Tibial artery (tissue), 4 donors: Measurements from ENCODE around the gene NUMB.

ENCODE experiments used
- DNase-seq, 2 donors: peaks; one replicate each; pipeline ENCODE4 v3.0.0-alpha.2; 2019
- H3K27ac ChIP-seq, 2 donors: fragments of 200-600 bp; sonication (generic) in 1 of 2; 1 replicate in 1 of 2; 2 replicates in 1 of 2; pipeline ENCODE4 v1.5.1; 2018 to 2019; ENCODE audit warnings: mild to moderate bottlenecking in 1 of 2
- H3K27me3 ChIP-seq, 2 donors: fragments of 200-600 bp; sonication (generic) in 1 of 2; one replicate each; pipeline versions ENCODE4 v1.5.1 to v1.6.0; 2016 to 2019
- H3K36me3 ChIP-seq, 3 donors: fragments of 200-600 bp; sonication (generic) in 2 of 3; one replicate each; pipeline ENCODE4 v1.5.1; 2016 to 2019; ENCODE audit warnings: mild to moderate bottlenecking in 2 of 3
- H3K4me1 ChIP-seq, 4 donors: fragments of 200-600 bp; sonication (generic) in 2 of 4; 1 replicate in 3 of 4; 2 replicates in 1 of 4; pipeline ENCODE4 v1.5.1; 2016 to 2019
- H3K4me3 ChIP-seq, 2 donors: fragments of 200-600 bp; sonication (generic) in 1 of 2; 1 replicate in 1 of 2; 2 replicates in 1 of 2; pipeline ENCODE4 v1.5.1; 2018 to 2019; ENCODE audit warnings: mild to moderate bottlenecking in 2 of 2
- H3K9me3 ChIP-seq, 3 donors: fragments of 200-600 bp; sonication (generic) in 1 of 3; one replicate each; pipeline ENCODE4 v1.5.1; 2016 to 2019
- CTCF ChIP-seq, 2 experiments: fragments of 200-600 bp in 1 of 2; fragments of 450-650 bp in 1 of 2; IDR thresholded peaks; one replicate each; pipeline ENCODE4 v1.5.1; 2017 to 2019; ENCODE audit warnings: antibody characterized with exemption in 2 of 2, mild to moderate bottlenecking in 1 of 2, moderate library complexity in 1 of 2
- intact Hi-C: fragments of 100-400 bp; cut with DNase I; formaldehyde crosslinking; loops from one replicate; pipeline ENCODE4 v1.15.0; 2023; ENCODE audit warnings: low total_unique reads

The NUMB gene

DNA sequence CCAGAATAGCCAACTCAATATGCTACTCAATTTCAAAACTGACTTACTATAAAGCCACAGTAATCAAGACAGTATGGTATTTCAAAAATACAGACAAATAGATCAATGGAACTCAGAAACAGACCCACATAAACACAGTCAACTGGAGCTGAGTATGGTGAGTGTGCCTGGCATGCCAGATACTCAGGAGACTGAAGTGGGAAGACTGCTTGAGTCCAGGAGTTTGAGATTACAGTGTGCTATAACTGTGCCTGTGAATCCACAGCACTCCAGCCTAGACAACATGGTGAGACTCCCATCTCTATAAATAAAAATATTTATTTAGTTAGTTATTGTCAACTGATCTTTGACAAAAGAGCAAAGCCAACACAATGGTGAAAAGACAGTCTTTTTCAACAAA is 81.8 kb downstream of the NUMB start:
- no peak for TF ChIP-seq CTCF (IDR thresholded peaks at IDR 0.05)
- intact Hi-C loops = no loop called here
- DNase-seq = no peak
- H3K27me3 ChIP-seq = no peaks in the 10 kb centered on the region
- H3K4me3 ChIP-seq = no peak overlapping the region
- no peak overlapping the region for H3K27ac ChIP-seq
- H3K9me3 ChIP-seq = no peaks in the 10 kb centered on the region
- no peaks in the 10 kb centered on the region for H3K4me1 ChIP-seq
- H3K36me3 ChIP-seq = no peaks in the 10 kb centered on the region

DNA sequence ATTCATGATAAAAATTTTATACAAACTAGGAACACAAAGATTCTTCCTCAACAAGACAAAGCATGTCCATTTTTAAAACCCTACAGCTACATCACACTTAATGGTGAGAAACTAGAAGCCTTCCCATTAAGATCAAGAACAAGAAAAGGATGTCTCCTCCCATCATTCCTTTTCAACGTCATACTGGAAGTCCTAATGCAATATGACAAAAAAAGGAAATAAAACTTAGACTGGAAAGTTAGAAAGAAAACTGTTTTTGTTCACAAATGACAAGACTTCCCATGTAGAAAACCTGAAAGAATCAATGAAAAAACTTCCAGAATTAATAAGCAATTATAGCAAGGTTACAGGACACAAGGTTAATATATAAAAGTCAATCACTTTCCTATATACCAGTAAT is 82.5 kb downstream of the NUMB start:
- no peak for TF ChIP-seq CTCF (IDR thresholded peaks at IDR 0.05)
- Histone ChIP-seq H3K4me3 (no peak overlapping the region), H3K27ac (no peak overlapping the region), H3K27me3 (no peaks in the 10 kb centered on the region), H3K9me3 (no peaks in the 10 kb centered on the region), H3K36me3 (no peaks in the 10 kb centered on the region), H3K4me1 (no peaks in the 10 kb centered on the region)
- no peak for DNase-seq
- intact Hi-C loops = no loop called here

- no peak for DNase-seq
- Histone ChIP-seq H3K4me3 (no peak overlapping the region), H3K27me3 (no peaks in the 10 kb centered on the region), H3K27ac (no peak overlapping the region), H3K9me3 (no peaks in the 10 kb centered on the region), H3K4me1 (no peaks in the 10 kb centered on the region), H3K36me3 (no peaks in the 10 kb centered on the region)
- TF ChIP-seq CTCF (IDR thresholded peaks at IDR 0.05) = no peak
- intact Hi-C loops = no loop called here
Measured at GRCh38 chr14:73374218-73374617, 84.1 kb downstream of the NUMB start.

- no peak overlapping the region for H3K27ac ChIP-seq
- intact Hi-C loops = no loop called here
- no peak for DNase-seq
- H3K9me3 ChIP-seq = no peaks in the 10 kb centered on the region
- TF ChIP-seq CTCF (IDR thresholded peaks at IDR 0.05) = no peak
- H3K4me3 ChIP-seq = no peak overlapping the region
- peaks cover 0 to 7% (median 3%) of the 10 kb centered on the region in 4 donors for H3K4me1 ChIP-seq
- H3K27me3 ChIP-seq = no peaks in the 10 kb centered on the region
- no peaks in the 10 kb centered on the region for H3K36me3 ChIP-seq
Measured at GRCh38 chr14:73372529-73372928, 85.8 kb downstream of the NUMB start.

DNA sequence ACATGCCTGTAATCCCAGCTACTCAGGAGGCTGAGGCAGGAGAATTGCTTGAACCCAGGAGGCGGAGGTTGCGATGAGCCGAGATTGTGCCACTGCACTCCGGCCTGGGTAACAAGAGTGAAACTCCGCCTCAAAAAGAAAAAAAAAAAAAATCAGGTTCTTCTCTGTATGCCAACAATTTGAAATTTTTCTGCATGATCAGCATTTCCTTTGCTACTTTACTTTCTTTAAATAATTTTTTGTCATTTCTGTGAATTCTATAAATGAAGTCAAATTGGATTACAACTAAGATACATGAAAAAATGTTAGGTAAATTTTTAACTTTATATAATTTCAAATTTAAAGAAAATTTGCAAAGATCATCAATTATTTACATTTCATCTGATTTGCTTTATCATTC is 87.8 kb downstream of the NUMB start:
- no peak for TF ChIP-seq CTCF (IDR thresholded peaks at IDR 0.05)
- Histone ChIP-seq H3K27me3 (no peaks in the 10 kb centered on the region), H3K4me1 (peaks cover 0 to 7% (median 3%) of the 10 kb centered on the region in 4 donors), H3K36me3 (no peaks in the 10 kb centered on the region), H3K9me3 (no peaks in the 10 kb centered on the region), H3K4me3 (no peak overlapping the region), H3K27ac (no peak overlapping the region)
- DNase-seq = no peak
- intact Hi-C loops = no loop called here

DNA sequence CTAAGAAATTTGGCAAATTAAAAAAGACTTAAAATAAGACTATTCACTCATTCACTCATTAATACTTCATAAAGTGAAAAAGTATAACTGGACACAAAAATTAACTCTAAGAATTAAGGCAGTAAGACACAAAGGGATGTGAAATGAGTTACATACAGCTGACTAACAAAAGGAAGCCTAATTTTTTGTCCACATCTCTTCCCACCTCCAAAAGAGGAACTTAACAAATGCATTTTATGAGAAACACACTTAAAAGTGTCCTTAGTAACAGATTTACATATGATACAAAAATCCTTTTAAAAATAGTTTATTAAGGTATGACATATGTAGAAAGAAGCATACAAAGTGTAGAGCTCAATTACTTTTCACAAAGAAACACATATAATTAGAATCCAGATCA is 88.9 kb downstream of the NUMB start:
- no peak for TF ChIP-seq CTCF (IDR thresholded peaks at IDR 0.05)
- Histone ChIP-seq H3K27me3 (no peaks in the 10 kb centered on the region), H3K4me1 (peaks cover 0 to 7% (median 3%) of the 10 kb centered on the region in 4 donors), H3K27ac (no peak overlapping the region), H3K4me3 (no peak overlapping the region), H3K36me3 (no peaks in the 10 kb centered on the region), H3K9me3 (no peaks in the 10 kb centered on the region)
- intact Hi-C loops = no loop called here
- no peak for DNase-seq
